HG03565 (cell line): ENCODE results near the gene ERAP2.
"Not testable (repeated sequence)": the region's sequence is repeated elsewhere in the genome, so short reads cannot be mapped to it uniquely, and the experiment has no call there.

Experiments used
- ATAC-seq: cut with Tn5 transposase; IDR thresholded peaks from one replicate; pipeline ENCODE4 v1.9.1; 2021; ENCODE audit warnings: mild to moderate bottlenecking, moderate library complexity; ENCODE audit not compliant: unreplicated experiment

The ERAP2 gene

DNA sequence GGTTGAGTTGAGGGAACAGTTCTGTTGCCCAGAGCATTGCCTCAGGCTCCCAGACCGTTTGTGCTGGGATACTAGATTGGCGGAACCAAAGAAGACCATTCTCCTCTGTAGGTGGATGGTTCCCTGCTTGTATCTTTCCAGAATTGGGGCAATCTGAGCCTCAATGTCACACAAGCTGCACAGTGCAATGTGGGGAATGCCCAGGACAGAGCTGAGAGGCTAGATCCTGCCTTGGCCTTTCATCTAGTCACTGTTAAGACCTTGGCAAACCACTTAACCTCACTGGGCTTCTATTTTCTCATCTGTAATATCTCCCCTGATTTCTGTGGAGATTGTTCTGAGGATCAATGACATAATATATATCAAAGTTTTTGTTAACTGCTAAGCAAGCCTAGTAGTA, 16.9 kb upstream of the ERAP2 start:
- no peak for ATAC-seq

DNA sequence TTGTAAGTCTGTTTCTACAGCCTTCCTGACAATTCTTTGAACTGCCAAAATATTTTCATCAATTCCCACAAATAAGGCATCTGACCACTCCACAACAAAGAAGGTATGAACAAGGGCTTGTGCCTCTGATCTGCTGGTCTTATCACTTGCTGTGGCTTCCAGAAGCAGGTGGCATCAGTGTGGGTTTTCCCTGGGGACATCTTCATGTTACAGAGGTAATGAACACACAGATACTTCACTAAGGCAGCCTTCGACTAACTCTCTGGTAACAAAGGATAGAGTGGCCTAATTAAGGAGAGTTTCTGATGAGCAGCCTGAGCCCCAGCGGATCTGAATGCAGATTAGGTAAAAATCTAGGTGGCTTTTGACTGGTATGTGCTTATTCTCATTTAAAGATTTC, 15.2 kb upstream of the ERAP2 start:
- ATAC-seq, result no peak

DNA sequence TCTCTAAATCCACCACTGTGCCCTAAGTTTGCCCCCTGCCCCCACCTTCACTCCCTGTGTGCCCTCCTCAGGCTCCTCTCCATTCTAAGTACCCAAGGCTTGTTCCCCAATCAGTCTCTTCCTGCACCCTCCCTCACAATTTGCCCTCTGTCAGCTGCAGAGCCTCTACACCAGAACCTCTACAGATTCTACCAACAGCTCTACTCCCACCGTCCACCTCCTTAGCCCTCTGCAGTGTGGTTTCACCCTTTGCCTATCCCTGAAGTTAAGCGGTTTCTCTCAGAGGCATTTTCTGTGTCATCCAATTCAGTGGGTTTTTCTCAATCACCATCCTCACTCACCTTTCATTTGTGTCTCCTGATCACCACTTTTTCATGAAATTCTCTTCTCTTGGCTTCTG, 13.2 kb upstream of the ERAP2 start:
- ATAC-seq, result no peak

DNA sequence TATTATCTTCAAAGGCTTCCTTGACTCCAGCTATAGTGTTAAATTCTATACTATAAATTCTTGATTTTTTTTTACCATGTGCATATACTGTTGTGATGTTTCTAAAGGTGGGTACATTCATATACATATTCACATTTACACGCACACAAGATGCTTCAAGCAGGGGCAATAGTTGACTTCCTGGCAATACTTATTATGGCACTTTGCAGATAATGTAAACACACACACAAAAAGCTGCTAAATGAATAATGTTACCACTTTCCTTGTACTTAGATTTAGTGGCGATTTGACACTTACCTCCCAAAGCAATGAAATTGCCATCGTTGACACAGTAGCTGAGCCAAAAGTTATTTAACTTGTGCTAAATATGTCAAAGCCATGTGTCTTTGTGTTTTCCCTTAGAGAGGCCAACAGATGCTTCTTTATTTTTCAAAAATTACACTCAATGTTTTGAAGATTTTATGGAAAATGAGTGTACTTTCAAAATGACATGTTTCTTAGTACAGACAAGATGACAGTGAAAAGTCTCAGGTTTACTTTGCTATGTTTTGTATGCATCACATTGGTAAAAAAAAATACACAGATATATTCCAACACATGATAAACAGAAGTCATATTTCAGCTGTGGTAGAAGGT, 12.2 kb upstream of the ERAP2 start:
- no peak for ATAC-seq

DNA sequence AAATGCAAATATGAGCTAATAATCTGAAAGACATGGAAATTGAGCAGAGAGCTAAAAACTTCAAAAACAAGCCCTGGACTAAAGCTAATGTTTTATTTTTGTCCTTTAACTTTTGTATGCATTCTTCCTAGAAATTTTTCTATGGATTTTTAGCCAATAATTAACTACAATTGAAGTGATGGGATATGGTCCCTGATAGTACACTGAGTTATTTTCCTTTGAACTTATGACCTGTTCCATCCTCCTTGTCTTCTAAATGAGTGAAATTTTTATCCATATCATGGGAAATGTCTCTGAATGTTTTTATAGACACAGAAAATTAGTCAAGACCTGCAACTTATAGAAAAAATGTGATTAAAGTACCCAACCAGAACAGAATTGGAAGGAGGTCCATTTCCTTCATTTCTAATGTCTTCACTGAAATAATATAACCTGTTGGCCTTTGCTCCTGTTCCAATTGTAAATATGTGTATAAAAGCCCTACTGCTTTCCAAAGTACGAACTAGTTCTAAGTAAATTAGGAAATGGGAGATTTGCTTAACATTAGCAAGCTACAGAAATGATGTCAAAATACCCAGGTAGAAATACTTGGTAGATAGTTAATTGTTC, 11.3 kb upstream of the ERAP2 start:
- ATAC-seq, result no peak

DNA sequence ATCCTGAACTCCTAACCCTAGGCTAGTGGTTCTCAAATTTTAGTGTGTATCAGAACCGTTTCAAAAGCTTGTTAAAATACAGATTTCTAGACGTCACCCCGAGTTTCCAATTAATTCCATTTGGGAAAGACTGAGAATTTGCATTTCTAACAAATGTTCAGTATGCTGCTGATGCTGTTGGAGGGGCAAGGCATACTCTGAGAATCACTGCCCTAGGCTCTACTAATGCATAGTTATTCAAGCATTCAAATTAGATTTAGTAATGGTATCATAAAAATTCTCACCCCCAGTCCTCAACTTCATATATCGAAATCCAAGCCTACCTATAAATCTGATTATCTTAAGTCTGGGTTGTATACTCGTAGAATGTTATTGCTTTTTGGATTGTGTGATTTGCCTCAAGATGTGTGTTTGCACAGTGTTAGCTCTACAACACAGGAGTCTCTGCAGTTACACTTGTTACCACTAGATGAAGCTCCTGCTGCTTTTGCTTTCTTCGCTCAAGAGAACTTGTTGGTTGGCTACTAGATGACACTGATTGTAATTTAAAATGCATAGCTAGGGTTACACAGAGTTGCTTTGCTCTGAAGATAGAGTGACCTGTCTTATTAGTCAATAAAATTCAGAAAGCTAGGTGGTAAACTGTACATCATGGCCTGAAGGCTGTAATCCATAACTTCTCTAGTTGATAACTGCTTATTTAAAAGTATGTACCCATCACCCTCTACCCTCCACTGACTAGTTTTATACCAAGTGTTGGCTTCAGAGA, 7.5 kb upstream of the ERAP2 start:
- peak; percentile 85 for ATAC-seq

DNA sequence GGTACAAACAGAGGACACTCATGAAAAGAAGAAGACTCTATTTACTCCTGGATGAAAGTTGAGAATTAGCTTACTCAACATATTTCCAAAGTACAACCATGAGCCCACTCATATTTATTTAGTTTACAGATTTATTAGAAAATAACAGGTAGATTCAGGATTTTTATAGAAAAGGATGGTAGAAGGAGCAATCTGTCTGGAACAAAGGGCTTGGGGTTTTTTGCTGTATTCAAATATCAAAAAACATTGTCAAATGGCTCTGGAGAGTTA, 7.0 kb upstream of the ERAP2 start:
- ATAC-seq, result no peak

DNA sequence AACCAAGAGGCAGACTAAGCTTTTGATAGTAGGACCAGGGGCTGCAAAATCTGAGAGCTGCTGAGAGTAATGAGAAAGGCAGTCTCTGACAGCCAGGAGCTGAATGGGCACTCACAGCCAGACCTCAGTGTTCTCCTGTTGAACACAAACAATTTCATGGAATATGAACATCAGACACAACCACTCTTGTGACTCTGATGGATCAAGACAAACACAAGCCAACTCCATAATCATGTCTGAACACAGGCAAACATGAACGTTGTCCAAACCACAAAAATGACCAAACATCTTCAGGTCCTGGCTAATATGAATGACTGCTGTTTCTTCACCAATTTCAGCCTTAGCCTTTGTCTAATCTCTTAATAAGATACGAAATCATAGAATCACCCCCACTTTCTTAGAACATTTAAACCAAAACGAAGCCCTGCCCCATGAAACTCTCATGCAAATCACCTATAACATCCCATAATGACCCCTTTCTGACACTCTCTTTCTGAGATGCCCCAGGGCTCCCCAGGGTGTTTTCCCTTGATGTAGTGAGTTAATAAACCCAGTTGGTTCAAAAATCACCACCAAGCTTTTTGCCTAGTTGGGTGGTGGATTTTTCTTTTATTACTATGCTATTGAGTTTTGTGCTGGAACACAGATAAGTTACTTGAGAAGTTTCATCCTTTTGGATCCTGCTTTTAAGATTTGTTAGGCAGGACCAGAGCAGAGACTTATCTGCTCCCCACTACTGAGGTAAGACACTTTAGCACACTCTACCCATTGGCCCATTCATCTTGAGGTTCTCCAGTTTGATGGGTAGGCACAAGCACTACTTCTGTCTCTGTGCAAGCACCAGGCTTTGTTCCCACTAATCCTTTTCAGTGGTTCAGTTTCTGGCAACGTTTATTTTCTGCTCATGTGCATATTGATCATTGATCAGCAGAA, 5.9 kb upstream of the ERAP2 start:
- ATAC-seq, result peak; percentile 66

DNA sequence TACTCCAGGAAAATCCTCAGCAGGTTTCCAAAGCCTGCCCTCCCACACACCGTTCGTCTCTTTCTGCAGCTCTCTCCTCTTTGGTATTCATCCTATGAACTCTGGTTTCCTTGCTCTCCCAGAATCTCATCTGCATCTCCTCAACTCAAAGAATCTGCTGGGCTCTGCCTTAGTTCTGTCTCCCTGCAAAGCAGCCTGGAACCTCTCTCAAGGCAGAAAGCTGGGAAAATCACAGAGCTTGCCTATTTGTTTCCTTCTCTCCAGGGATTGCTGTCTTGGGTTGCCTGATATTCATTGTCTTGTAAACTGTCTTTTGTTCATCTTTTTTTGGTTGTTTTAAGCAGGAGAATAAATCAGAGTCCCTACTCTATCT, 5.3 kb upstream of the ERAP2 start:
- ATAC-seq, result no peak

DNA sequence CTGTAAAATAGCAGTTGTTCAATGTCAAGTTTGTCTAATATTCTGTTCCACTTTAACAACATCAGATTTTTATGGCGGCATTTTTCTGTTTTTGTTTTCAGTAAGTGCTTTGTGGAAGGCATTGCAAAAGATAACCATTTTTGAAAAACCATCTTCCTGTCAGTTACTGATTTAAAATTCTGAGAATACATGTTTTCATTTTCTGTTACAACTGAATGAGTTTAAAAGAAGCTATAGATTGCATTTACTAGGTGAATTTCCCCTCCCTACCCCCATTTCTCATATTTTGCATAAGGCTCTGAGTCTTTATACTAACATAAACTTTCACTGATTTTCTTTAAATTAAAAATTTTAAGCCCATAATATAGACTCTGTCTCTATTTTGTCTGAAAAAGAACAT, 4.6 kb upstream of the ERAP2 start:
- no peak for ATAC-seq

DNA sequence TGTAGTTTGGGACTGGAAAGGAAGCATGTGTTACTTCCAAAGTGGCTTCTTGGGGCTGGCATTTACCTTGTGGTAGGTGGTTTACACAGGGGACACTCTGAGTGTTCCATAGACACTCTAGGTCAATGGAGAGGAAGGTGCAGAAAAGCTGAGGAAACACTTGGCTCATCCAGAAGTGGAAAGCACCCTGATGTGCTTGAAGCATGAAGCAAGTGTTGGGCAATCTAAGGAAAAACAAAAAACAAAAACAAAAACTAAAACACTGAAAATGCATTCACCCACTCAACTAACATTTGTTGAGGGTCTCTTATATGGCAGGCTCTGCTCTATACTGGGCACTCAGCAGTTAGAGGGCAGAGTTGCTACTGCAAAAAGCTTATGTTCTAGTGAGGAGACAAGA, 2.9 kb upstream of the ERAP2 start:
- no peak for ATAC-seq

DNA sequence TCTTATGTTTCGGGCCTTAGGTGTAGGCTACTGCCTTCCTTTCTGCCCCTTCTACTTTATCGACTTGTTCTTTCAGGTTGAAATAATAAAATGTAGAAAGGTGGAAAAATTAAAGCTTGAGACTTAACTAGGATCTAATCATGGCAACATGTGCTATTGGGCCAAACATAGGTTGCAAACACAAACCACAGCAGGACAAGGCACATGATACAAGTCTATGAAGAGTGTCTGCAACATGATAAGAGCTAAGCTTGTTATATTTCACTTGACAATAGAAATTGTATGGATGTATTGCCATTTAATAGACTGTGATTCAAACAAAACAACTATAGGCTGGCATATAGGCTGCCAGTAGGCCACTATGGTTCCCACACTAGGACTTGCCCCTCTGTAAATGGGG, 1.7 kb upstream of the ERAP2 start:
- ATAC-seq, result no peak

DNA sequence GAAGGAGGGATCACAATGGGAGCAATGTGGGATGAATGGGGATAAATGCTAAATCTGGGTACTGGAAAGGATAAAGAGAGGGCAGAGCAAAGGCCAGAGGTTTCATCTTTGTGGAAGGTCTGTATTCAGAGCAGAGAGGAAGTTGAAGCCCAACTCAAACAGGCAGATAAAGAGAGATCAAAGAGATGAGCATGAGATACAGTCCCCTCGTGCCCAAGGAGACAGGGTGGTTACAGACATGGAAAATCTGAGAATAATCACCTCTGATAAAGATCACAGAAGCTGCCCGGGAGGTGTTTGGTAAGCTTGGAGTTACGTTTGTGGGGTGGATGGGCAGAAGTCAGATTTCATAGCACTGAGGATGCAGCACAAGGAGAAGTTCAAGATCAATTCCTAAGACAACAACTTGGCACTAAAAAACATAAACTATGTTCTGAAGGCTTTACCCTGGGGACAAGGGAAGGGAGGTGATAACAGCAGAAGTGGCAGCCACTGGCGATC, 459 bp upstream of the ERAP2 start:
- ATAC-seq, result no peak

DNA sequence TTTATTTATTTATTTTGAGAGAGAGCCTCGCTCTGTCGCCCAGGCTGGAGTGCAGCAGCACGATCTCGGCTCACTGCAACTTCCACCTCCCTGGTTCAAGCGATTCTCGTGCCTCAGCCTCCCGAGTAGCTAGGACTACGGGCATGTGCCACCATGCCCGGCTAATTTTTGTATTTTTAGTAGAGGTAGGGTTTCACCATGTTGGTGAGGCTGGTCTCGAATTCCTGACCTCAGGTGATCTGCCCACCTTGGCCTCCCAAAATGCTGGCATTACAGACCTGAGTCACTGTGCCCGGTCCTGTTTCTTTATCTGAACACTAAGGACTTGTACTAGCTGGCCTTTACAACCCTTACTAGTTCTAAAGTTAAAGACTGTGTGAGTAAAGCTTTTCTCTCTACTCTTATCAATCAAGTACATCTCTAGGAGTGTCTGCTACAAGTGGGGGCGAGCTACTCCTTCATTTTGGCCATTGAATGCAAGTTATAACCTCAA, 723 bp downstream of the ERAP2 start:
- not testable (repeated sequence) for ATAC-seq

DNA sequence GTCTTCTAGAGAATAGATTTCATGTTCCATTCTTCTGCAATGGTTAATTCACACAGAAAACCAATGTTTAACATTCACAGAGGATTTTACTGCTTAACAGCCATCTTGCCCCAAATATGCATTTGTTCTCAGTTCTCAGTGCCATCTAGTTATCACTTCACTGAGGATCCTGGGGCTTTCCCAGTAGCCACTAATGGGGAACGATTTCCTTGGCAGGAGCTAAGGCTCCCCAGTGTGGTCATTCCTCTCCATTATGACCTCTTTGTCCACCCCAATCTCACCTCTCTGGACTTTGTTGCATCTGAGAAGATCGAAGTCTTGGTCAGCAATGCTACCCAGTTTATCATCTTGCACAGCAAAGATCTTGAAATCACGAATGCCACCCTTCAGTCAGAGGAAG, 3.4 kb downstream of the ERAP2 start:
- ATAC-seq, result no peak

DNA sequence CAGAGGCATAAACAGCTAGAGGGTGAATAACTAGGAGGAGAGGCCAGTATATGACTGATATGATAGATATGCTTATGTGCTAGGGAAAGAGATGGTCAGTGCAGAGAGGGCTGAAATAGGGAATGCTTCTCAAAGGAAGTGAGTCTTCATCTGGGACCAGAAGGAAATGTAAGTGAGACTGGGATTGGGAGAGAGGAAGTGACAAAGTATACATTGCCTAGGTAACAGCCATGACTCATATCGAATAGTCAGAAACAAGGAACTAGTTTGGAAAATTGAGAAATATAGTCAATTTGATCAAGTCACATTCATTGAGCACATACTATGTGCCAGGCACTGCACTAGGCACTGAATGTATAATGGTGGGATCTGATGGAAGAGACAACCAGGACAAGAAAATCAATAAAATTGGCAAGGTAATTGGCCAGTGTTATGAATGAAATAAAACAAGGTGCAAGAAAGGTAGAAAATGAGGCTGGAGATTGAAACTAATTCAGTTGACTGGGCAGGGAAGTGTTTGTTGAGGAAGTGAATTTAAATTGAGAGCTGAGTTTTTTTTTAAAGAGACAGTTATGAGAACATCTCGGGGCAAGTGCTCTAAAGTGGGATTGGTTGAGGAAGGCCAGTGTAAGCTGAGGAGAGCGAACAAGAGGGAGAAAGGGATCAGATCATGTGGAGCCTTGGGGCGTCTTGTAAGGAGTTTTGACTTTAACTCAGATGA, 4.3 kb downstream of the ERAP2 start:
- ATAC-seq, result no peak

DNA sequence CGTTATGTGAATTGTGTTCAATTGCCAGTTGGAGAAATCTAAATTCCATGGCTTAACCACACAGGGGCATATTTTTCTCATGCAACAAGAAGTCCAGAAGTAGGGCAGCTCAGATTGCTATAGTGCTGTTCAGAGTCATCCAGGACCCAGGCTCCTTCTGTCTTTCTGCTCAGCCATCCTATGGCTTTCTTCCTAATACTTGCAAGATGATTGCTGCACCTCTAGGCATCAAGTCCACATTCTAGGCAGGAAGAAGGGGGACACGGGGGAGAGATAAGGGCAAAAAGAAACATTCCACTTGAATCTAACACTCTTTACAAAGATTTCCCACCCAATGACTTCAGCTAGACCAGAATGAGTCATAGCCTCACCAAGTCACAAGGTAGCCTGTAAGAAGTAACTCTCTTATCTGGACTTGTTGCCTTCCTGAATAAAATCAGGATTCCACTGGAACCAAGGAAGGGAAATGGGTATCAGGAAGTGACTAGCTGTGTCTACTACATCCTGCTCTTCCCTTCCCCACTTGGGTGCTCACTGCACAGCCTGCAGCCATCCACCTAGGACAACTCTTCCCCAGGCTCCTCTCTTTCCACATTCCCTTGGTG, 5.3 kb downstream of the ERAP2 start:
- no peak for ATAC-seq

DNA sequence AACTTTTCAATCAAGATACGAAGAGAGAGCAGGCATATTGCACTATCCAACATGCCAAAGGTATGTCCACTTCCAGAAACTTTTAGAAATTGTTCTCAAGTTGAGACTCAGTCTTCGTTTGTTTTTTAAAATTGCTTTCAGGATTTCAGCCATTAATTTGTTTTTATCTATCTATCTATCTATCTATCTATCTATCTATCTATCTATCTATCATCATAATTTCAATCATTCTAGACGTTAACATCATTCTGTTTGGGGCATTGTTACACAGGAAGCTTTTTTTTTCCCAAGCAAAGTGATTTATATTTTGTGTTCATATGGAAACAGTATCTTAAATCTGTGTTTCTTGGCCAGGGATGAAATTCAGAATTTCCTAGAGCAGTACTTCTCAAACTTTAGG, 7.6 kb downstream of the ERAP2 start:
- ATAC-seq, result no peak

DNA sequence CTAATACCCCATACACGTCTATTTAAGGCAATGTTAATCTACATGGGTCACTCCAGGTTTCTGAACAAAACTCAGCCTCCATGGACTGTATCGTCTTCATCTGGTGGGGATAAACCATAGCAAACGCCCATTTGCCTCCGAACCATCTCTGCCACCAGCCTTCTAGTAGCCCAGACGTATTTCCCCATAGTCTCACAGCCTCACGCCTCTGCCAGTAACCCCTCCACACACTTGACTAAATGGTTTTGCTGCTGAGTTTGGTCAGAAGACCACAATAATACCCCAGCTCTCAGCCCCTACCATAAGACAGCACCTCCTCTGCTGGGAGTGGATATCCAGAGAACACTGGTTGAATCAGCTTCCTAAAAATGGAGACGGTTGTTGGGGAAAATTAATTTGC, 8.7 kb downstream of the ERAP2 start:
- no peak for ATAC-seq
